NCI-H524 treated with DMSO at 0.1 percent for 48 hours (cell line): ENCODE measurements around the gene RUNDC3A.

Experiments
- DNase-seq: peaks from one replicate; lab custom pipeline; 2025; lab: John Stamatoyannopoulos, UW

The RUNDC3A gene

GRCh38 chr17:44283344-44284023 lies 24.9 kb upstream of the RUNDC3A start:
- no peak for DNase-seq

- no peak for DNase-seq
These were observed 24.4 kb upstream of the RUNDC3A start for GRCh38 chr17:44284024-44284400.

DNA sequence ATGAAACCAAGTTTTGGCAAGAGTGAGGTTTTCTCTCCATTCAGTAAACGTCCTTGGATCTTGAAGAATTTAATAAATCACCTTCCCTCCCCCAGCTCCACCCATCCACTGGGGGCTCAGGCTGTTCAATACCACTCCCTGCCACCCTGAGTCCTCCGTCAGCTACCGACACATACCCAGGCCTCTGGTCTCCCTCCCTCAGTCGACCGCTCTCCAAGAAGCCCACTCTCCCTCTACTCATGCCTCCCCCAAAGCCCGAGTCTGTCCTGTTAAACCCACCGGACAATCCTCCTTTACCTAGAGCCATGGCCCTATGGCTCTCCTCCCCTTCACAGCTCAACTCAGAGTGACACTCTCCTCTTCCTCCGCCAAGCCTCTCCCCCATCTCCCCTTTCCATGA lies 20.8 kb upstream of the RUNDC3A start:
- no peak for DNase-seq

DNA sequence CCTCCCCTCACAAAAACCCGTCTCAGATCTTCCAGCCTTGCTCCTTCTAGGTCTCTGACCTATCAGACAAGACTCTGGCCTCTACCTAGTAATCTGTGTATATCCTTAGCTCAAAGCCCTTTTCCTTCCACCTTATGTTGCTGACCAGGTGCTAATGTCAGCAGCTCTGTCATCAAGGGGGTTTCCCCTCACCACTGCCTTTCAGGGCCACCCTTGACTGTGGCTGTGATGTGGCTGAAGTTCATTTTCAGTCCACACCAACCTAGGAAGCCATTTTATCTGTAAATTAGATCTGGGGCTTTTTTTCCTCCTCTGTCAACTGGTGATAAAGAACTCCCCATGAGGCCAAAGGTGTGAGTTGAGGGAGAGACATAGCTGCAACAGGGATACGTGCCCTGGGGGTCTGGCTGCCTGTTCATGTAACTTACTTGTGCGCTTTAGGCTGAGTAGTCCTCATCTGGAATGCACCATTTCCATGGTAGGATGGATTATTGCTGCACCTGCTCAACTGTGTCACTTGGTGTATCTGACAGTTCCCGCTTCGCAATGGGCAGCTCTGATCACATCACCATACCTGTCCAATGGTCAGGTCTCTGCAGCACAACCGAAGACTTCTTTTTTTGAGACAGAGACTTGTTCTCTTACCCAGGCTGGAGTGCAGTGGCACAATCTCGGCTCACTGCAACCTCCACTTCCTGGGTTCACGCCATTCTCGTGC lies 14.7 kb upstream of the RUNDC3A start:
- DNase-seq: no peak

- DNase-seq: no peak
These were observed 10.4 kb upstream of the RUNDC3A start for GRCh38 chr17:44297975-44298374.

DNA sequence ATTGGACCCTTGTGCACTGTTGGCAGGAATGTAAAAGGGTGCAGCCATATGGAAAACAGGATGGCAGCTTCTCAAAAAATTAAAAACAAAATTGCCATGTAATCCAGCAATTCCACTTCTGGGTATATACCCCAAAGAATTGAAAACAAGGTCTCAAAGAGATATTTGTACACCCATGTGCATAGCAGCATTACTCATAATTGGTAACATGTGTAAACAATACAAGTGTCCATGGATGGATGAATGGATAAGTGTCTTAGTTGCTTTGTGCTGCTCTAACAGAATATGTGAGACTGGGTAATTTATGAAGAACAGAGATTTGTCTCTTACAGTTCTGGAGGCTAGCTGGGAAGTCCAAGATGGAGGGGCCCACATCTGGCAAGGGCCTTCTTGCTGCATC lies 3.8 kb upstream of the RUNDC3A start:
- DNase-seq: no peak

DNA sequence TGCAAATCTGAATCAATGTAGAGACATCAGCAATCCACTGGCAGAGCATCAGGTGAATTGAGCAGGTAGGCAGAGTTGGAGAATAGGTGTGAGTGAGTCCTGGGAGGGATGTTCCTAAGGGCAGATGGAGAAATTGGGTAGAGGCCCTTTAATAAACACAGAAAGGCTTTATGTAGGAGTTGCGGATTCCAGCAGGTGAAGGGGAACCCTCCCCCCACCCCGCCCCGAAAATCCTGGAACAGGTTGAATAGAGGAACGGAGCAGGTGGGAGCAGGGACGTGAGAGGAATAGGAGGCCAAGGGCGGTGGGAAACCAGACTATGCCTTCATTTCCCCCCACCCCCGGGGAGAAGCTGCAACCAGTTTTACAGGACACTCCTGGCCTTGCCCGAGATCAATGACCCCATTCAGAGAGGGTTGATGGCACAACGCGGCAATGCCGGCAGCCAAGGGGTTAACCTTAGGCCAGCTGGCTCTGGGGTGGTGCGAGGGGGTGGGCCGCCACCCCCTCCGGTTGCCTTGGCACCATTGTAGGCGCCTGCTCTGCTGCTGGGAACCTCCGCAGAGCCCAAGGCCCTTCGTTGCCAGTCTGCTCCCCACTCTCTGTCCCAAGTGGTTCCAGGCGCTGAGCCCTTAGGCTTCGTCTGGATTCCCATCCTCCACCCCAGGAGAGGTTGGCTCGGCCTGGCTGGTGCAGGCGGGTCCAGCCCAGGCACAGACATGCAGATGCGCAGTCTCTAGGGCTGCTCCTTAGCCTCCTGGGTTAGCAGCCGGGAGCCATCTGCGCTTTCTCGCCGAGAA lies 814 bp upstream of the RUNDC3A start:
- DNase-seq: no peak

DNA sequence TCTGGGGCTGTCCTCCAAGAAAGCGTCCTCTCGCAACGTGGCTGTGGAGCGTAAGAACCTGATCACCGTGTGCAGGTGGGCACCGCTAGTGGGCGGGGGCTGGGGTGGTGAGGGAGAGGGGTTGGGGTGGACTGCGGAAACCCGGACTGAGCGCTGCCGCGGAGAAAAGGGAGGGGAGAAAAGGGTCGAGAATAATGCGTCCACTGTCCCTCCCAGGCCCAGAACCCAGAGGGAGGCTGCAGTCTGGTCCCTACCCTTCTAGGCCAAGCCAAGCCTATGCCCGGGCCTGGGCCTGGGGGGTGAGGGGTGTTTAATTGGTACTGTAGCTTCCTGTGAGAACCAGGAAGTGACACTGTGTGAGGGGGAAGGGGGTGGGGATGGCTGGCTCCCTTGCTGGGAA lies 464 bp downstream of the RUNDC3A start:
- no peak for DNase-seq

DNA sequence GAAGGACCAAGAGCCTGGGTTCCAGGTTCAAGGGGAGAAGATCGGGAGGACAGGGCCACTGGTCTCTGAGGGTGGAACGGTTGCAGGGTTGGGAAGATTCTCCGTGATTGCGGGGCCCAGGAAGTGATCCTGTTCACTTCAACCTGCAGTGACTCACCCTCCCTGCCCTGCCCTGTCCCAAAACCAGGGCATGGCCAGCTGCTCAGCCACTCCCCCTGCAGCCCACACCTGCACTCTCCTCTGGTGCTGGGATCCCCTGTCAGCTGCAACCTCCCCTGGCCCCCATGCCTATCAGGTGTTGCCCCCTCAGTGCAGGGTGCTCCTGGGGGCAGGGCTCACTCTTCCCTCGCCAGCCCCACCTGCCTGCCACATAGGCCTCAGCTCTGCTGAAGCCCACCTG lies 1.1 kb downstream of the RUNDC3A start:
- no peak for DNase-seq

DNA sequence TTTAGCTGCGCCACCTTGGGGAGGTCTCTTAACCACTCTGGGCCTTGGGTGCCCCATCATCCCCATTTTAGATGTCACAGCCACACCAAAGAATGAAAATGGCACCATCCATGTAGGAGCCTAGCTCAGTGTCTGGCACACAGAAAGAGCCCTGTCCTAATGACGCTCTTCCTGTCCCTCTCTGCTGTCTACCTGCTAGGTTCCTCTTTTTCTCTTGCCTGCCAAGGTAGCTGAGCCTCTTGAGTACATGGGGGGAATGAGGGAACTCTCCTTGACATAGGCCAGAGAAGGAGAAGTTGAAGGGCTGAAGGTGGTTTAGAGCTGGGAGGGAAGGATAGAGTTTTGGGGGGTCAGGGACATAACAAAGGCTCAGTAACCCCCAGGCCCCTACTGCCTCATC lies 1.8 kb downstream of the RUNDC3A start:
- no peak for DNase-seq

DNA sequence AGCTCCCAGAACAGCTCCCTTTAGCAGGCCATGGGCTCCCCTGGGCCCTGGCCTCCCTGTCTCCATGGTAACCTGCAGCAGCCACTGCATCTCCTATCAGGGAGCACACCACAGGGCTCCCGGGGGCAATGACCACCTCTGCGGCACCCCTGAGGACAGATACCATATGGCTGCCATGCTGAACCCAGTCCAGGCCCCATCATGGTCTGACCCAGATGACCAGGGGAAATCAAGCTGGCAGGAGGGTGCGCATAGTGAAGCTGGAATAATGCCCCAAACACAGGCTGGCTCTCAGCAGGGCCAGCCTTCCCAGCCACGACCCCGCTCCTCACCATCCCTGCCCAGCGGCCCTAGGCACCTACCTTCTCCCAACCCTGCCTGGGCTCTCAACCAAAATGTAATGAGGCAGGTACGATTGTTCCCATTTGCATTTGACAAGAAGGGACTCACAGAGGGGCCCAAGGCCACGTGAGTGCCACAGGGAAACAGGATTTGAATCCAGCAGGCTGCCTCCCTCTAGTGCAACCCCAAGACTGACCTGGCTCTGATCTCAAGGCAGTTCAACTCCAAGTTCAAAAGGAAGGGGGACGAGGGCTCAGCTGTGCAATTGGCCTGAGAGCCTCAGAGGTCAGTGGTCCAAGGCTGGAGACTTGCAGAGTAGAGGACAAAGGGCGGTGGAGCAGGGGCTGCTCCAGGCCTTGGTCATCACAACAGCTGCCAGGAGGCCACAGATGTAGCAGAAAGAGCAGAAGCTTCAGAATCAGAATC lies 2.4 kb downstream of the RUNDC3A start:
- no peak for DNase-seq

- no peak for DNase-seq
These were observed 3.3 kb downstream of the RUNDC3A start for GRCh38 chr17:44311562-44312181.

DNA sequence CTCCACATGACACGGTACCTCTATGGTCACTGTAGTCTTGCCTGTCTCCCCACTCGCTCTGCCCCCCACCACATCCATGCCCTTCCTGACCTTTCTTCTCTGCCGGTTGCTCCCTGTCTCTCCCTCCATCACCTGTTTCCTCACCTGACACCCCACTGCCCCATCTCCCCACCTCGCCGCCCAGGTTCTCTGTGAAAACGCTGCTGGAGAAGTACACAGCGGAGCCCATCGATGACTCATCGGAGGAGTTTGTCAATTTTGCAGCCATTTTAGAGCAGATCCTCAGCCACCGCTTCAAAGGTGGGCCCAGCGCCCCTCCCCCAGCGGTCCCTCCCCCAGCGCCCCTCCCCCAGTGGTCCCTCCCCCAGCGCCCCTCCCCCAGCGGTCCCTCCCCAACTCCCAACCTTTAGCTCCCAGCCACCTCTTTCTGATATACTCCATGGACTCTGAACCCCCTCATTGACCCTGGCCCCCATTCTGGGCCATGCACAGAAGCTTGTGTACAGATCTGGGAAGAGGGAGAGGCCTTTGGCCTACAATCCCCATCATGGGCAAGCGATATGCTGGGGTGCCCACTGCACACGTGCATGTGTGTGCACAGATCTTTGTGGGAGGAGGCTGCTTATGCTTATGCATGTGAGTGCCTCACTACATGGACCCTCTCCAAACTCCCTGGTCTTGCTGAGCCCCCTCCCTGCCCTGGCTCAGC lies 4.1 kb downstream of the RUNDC3A start:
- DNase-seq: no peak

- DNase-seq: no peak
These were observed 5.6 kb downstream of the RUNDC3A start for GRCh38 chr17:44314031-44314430.

- no peak for DNase-seq
These were observed 6.1 kb downstream of the RUNDC3A start for GRCh38 chr17:44314524-44314868.

DNA sequence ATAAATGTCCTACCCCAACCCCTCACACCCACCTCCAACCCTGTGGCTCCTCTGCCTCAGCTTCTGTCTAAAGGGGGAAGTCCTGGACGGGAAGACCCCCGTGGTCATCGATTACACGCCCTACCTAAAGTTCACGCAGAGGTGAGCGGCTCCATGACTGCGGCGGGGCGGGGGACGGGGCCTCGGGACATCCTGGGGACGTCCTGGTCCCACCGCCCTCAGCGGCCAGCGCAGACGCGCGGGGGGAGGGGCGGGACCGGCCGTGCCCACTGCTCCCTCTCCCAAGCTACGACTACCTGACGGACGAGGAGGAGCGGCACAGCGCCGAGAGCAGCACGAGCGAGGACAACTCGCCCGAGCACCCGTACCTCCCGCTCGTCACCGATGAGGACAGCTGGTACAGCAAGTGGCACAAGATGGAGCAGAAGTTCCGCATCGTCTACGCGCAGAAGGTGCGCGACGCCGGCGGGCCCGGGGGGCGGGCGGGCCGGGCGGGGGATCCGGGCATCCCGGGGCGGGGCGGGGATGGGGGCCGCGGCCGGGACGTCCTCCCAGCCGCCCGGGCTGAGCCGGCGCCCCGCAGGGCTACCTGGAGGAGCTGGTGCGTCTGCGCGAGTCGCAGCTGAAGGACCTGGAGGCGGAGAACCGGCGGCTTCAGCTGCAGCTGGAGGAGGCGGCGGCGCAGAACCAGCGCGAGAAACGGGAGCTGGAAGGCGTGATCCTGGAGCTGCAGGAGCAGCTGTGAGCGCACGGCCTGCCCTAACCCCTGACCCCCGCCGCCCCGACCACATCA lies 6.7 kb downstream of the RUNDC3A start:
- no peak for DNase-seq

GRCh38 chr17:44315760-44316731 lies 7.6 kb downstream of the RUNDC3A start:
- no peak for DNase-seq

GRCh38 chr17:44317545-44317944 lies 9.1 kb downstream of the RUNDC3A start:
- no peak for DNase-seq
